GM21825 (cell line): Measurements from ENCODE around the gene ARHGAP21.
"Not testable (repeated sequence)": the region's sequence is repeated elsewhere in the genome, so short reads cannot be mapped to it uniquely, and the experiment has no call there.

Experiments used
- ATAC-seq: cut with Tn5 transposase; IDR thresholded peaks from one replicate; pipeline ENCODE4 v1.9.1; 2021; ENCODE audit warnings: mild to moderate bottlenecking, moderate library complexity; ENCODE audit not compliant: unreplicated experiment

Gene ARHGAP21

DNA sequence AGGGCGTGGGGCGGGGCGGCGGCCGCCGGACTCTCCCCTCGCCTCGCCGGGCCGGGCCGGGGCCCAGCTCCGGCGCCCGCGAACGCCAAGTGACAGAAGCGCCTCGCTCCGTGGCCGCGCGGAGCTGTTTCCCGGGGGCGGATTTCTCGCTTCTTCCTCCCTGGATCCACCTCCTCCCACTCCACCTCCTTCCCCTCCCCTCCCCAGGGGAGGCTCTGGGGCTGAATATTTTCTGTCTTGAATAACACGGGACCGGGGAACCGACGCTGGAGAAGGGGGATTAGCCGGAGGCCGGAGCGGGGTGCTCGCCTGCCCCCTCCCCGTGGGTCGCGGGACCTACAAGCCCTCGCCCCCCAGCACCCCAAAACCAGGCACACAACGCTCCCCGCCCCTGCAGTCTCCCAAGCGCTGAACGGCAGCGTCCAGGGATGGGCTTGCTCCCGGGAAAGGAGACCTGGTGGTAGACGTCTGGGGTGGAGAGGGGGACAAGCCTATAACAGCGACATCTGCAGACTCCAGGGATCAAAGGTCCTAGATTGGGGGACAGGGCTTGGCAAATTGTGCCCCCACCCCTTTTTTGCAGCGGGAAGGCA, at the start of gene ARHGAP21:
Gene ARHGAP21, minus strand, starts transcription at position 100 of the 593 bp plus-strand sequence. CDS start 1,988 bp downstream, outside the sequence.
- ATAC-seq, result peak; percentile 26

DNA sequence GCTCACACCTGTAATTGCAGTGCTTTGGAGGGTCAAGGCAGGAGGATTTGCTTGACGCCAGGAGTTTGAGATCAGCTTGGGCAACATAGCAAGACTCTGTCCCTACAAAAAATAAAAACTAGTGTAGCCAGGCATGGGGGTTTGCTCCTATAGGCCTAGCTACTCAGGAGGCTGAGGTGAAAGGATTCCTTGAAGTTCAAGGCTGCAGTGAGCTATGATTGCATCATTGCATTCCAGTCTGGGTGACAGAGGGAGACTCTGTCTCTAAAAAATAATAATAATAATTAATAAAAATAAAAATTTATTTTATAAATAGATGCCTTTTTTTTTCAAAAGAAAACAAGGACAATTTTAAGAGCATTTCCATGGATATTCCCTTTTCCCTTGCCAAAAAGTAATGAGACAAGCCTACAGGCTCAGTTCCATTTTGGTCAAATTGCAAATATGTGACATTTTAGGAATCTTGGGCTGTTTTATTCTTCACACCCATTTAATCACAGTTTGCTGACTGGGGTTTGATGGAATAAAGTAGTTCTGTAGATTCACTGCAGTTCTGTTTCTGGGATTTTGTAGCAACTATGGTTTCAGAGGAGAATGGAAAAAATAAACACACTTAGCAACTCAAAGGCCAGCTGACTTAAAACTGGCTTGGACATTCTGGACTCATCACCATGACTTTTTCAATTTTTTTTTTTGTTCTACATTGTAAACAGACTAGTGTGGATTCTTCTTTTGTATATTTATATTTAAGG, 48.4 kb upstream of the ARHGAP21 start:
- ATAC-seq, result no peak

DNA sequence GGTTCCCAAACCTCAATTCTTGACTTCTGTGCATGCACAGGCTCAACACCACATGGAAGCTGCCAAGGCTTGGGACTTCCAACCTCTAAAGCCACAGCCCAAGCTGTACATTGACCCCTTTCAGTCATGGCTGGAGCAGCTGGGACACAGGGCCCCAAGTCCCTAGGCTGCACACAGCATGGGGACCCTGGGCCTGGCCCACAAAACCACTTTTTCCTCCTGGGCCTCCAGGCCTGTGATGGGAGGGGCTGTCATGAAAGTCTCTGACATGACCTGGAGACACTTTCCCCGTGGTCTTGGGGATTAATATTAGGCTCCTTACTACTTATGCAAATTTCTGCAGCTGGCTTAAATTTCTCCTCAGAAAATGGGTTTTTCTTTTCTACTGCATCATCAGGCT, 41.3 kb upstream of the ARHGAP21 start:
- ATAC-seq, result not testable (repeated sequence)

DNA sequence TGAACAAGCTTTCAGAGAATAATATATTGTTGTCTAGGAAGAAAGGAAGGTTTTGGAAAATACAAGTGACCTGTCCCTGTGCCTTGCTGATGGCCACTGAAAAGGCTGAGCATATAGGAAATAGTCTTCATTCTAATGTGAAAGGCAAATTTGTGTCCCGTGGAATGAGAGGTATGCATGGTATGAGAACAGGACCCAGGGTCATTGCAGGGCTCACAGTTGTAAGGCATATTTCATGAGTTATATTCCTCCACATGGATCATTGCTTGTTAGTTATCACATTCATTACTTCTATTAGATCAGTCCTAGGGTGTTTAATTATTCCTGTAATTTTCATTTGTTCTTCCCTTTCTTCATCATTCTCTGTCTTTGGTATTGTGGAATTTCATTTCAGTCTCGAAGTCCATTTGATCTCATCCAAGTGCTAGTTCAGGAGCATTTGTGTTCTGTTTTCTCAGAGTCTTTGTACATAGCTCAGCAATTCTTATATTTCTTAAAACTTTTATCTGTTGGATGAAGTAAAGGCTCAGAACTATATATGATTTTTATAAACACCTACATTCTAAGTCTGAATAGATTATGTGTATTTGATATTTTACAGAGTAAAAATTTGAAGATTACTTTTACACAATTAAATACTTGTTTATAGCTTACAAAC, 39.4 kb upstream of the ARHGAP21 start:
- no peak for ATAC-seq

DNA sequence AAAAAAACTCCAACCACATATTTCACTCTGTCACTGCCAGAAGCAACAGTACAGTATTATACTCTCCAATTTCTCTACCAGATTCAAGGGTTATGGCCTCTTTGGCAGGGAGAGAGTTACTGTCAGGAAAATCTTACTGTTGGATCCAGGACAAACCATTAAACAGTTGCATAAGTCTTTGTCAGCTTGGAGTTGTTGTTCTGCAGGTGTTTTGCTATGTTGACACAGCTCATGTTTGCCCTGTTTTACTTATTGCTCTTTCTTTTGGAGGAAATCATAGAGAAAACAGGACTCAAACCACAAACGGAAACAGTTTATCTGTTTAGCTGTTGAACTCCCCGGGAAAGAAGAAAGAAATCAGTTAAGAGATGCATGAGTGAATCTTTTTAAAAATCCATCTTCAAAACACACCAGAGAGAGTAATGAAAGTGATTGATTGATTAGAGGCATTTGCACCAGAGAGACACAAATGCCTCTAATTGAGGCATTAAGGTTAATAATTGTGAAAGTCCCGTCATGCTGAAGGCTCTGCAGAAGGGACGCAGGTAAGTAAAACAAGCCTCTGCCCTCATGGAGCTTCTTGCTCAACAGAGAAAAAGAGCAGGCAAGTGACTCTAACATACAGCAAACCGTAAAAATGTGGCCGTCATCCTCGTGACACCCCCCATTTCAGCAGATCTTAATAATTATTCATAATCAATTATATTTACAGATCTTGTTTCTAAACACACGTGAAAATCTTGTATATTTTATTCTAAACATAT, 38.7 kb upstream of the ARHGAP21 start:
- no peak for ATAC-seq

DNA sequence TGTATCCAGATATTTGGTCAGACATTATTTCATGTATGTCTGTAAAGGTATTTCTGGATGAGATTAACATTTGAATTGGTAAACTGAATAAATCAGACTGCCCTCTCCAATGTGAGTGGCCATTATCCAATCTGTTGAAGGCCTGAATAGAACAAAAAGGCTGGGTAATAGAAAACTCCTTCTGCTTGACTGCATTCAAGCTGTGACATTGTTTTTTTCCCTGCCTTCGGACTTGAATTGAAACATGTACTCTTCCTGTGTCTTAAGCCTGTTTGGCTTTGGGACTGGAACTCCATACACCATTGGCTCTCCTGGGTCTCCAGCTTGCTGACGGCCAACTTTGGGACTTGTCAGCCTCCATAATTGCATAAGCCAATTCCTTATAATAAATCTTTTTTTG, 36.0 kb upstream of the ARHGAP21 start:
- no peak for ATAC-seq

DNA sequence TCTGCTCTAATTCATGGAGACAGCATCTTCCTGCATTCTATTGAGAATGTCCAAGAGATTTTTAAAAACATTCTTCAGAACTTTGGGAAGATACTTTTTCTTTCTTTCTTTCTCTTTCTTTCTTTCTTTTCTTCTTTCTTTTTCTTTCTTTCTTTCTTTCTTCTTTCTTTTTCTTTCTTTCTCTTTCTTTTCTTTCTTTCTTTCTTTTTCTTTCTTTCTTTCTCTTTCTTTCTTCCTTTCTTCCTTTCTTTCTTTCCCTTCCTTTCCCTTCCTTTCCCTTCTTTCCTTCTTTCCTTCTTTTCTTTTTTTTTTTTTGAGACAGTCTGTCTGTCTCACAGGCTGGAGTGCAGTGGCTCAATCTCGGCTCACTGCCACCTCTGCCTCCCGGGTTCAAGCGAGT, 34.6 kb upstream of the ARHGAP21 start:
- ATAC-seq, result not testable (repeated sequence)

DNA sequence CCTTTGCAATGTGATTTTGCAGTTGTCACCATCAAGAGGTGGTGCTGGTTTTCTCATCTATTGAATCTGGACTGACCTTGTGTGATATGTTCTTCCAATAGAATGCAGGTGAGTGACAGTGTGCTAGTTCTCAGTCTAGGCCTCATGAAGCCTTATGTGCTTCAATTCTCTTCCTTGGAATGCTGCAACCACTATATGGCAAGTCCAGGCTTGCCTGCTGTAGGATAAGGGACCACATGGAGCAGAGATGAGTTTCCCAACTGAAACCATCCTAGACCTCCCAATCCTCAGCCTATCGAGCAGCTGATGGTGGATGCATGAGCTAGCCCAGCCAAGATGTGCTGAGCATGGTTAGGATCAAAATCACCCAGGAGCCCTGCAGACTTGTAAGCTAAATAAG, 32.6 kb upstream of the ARHGAP21 start:
- ATAC-seq, result no peak

DNA sequence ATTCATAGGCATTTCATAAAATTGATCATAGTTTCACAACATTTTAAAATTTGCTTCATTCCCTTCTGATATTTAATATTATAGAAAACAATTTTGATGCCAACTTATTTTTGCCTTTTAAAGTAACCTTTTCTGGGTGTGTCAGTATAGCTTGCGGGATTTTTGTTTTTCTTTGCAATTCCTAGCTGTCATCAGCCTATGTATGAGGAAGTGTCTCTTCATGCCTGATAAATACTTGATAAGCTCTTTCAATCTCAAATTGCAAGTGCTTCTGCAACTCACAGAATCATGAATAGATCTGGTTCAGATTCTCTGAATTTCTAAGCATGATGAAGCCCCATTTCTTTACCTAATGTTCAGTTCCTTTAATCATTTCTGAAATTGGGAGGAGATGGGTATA, 28.0 kb upstream of the ARHGAP21 start:
- no peak for ATAC-seq

DNA sequence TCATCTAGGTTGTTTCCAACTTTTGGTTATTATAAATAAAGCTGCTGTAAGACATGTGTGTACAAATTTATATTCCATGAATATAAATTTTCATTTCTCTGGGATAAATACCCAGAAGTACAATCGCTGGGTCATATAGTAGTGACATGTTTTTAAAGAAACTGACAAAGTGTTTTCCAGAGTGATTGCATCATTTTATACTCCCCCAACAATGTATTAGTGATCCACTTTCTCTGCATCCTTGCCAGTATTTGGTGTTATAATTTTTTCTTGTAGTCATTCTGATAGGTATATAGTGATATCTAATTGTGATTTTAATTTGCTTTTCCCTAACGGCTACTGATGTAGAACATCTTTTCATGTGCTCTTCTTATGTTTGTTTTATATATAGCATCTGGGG, 27.0 kb upstream of the ARHGAP21 start:
- ATAC-seq, result no peak

DNA sequence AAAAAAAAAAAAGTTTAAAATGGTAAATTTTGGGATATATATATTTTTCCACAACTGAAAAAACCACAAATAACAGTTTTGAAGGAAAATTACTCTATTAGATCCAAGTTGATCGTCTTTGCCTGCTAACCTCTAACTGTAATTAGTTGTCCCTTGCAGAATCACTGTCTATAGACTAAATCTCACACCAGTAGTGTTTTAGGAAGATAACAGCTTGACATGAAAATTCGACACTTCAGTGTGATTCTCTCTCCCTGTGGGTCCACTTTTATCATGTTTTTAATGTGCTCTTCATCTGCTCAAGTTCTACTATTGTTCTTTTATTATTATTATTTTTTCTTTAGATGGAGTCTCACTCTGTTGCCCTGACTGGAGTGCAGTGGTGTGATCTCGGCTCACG, 24.5 kb upstream of the ARHGAP21 start:
- ATAC-seq, result no peak

DNA sequence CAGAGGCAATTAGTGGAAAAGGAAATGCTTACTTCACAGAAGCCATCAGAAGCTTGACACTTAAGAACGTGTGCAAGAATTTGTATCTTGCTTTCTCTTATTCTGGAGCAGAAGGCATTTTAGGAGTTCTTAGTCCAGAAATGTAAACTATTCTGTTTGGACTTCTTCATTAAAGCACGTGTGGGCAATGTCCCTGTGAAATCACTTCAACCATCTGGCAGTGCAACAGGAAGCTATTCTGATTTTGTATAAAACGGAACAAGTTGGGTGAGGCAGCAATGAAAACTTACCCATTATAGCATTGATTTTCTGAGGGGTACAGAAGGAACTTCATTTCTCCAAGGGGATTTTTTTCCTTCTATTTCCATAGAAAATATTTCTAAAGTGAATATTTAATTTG, 21.3 kb upstream of the ARHGAP21 start:
- ATAC-seq, result no peak

DNA sequence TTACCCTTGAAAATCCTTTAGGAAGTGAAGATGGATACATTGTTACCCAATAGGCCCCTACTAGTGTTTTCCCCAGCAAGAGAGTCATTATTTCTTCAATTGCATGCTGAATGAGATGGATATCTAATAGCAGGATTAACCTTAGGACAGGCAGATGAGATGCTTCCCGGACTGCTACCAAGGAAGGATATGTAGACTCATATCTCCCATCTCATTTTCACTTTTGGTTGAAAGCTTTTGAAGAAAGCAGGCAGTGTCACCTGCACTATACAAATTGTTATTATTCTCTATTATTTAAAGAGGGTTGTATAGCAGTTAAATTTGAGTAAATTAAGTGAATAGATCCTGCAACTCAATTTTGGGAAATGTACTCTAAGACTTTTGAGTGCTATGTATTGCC, 17.0 kb upstream of the ARHGAP21 start:
- no peak for ATAC-seq

DNA sequence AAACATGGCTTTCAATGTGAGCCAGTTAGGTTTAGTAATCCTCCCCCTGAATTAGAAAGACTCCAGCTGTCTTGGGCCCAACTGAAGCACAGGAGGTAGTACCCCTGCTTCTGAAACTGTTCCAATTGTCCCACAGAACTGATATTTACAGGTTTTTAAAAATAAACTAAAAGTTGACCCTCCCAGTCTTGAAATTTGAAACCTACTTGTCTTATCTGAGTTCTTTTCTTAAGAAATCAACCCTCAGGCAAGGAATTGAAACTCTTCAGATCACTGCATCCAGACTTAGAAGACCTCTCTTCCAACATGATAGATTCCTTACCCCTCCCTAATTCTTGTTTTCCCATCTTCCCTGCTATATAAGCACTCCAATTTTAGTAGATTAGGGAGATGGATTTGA, 13.3 kb upstream of the ARHGAP21 start:
- ATAC-seq, result no peak

DNA sequence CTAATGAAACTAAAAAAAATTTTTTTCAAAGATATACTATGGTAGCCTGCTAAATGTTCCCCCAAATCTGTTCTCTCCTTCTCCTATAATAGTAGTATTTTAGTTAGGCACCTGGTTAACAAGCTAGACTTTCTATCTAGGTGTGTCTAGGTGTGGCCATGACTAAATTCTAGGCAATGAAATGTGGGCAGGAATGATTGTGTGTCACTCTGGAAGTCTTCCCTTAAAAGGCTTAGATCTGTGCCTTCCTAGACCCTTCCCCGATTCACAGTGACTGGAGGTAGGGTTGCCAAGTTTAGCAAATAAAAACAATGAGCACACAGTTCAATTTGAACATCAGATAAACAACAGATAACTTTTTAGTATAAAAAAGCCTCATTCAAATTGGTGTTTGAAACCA, 8.3 kb upstream of the ARHGAP21 start:
- ATAC-seq, result no peak

DNA sequence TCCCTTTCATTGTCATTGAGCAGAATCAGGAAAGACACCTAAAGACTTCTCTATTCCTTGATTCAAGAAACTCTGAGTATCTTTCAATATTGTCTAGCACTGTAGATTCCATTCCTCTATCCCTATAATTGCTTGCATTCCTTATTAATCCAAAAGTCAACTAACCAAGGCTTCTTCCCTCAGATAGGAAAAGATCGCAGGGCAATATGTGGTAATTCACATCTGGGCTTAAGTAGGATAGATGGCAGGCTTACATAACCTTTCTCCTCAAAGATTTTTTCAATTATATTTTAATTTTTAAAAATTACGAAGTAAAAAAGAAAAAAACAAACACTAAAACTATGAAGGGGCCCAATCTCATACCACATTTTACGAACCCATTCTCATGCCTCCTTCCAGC, 7.1 kb upstream of the ARHGAP21 start:
- ATAC-seq, result no peak

DNA sequence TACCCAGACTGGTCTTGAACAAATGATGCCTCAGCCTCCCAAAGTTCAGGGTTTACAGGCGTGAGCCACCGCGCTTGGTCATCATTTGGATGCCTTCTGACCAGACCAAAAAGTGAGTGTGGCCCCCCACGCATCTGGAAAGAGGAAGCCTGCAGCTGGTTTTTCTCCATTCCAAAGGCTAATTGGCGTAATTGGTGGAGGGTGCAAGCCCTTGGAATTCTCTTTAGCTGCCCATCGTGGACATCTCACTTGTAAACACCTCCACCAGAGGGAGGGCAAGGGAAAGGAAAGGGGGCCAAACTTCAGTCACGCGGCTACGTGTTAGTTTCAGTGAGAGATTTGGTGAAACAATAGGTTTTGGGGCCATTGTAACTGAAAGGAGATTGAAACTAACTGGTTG, 4.1 kb upstream of the ARHGAP21 start:
- ATAC-seq, result no peak

DNA sequence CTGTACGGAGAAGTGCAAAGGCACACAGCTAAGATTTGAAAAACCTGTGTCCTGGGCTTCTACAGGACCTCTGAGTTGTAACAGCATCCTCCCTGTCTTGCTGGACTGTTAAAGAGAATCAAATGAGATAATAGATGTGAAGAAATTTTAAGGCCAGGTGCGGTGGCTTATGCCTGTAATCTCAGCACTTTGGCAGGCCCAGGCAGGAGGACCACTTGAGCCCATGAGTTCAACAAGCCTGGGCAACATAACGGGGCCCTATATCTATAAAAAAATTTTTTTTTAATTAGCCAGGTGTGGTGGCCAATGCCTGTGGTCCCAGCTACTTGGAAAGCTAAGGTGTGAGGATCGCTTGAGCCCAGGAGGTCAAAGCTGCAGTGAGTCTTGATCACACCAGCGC, 2.9 kb upstream of the ARHGAP21 start:
- ATAC-seq, result no peak

DNA sequence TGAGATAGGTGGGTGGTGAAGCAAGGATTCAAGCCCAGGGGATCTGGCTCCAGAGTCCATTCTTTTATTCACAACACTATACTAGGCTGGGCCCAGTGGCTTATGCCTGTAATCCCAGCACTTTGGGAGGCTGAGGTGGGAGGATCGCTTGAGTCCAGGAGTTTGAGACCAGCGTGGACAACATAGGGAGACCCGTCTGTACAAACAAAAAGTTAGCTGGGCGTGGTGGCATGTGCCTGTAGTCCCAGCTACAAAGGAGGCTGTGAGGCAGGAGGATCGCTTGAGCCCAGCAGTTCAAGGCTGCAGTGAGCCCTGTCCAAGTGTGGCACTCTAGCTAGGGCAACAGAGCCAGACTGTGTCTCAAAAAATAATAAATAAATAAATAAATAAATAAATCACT, 2.3 kb upstream of the ARHGAP21 start:
- ATAC-seq, result not testable (repeated sequence)

DNA sequence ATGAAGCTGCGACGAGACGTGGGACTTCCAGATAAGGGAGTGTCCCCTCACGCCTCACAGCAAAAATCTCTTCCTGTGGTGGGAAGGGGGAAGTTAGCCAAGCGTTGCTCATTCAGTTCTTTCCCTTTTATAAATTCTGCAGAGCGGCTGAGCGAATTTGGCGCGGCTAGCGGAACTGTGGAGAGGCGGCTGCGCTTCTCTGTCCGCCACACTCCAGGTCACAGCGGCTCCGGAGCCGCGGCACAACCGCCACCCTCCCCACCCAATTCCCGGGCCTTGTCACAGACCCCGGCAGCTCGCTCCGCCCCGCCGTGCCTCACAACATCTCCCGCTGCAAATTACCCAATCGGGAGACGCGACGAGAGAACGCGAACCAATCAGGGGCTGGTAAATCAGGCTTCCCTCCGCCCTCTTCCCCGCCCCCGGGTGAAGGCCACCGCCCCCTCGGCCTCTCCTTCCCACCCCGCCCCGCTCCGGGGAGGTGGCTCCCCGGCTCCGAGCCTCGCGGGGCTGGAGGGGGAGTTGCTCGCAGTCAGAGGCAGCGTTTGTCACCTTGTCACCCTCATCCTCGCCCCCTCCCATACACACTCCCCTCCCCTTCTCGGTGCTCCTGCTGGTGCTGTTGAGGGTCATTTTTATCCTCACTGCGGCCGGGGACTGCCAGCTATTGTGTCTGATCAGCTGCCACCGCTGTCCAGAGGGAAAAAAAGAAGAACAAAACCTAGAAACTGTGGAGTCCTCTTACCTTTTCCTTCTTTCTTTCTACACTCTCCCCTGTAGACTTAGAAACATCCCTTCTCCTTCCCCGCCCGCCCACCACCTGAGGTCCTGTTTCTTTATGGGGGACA, 918 bp upstream of the ARHGAP21 start:
- ATAC-seq, result peak; percentile 81

DNA sequence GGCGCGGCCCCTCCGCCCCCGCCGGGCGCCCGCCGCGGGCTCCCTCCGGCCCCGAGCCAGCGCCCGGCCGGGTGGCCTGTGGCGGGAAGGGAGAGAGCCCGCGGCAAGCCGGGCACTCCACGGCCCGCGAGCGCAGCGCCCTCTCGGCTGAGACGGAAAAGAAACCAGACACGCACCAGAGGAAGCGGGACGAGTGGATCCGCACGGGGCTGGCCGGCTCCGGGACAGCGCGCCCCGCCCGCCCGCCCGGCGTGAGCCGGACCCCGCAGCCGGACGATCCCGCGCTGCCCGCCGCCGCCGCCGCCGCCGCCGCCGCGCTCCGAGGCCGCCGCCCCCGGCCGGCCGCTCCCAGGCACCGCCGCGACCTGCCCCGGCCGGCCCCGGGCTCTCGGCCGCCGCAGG, 300 bp downstream of the ARHGAP21 start:
- peak; percentile 21 for ATAC-seq
